Left colon (tissue), 2 donors: ENCODE data around the gene SIK2. TPM values are rescaled to one million over a fixed set of nuclear protein-coding genes. Genes with fewer than 3 reads are reported as not detected.
A peak's percentile ranks its signal among the peaks of the same experiment; 100 is the strongest.

Experiments used
- ATAC-seq: fragments of 200-7000 bp; cut with Tn5 transposase; one replicate; pipeline ENCODE4 v1.9.1; 2020; ENCODE audit warnings: mild to moderate bottlenecking, moderate library complexity
- DNase-seq, 2 donors: peaks; one replicate each; pipeline ENCODE4 v3.0.0-alpha.2; 2020
- intact Hi-C, 2 donors: fragments of 100-400 bp; cut with DNase I in 1 of 2; cut with micrococcal nuclease in 1 of 2; formaldehyde crosslinking; loops; one replicate each; pipeline versions ENCODE4 v1.11.2 to v1.14.0; 2022; cut with DNase I, micrococcal nuclease
- total RNA-seq, 2 donors: library from RNA; stranded (reverse); fragmentation: NEBNext Ultra II Directional; extraction: Animal tissue kit (Norgen Biotek cat#: 25700); gene quantifications; one replicate each; pipeline ENCODE4 v1.2.1, GENCODE V29; 2021
- donor health status: DM: no; HTN: no; CAD: no.
- donor health status: DM: yes; HTN: yes; CAD: no.

Gene SIK2
- total RNA-seq, 2 donors from 2014 or later = 22.9 to 23.8 TPM

GRCh38 chr11:111675891-111676290, 73.6 kb downstream of the SIK2 start:
- intact Hi-C loops = no loop called here
- DNase-seq (no peak), ATAC-seq (no peak)

GRCh38 chr11:111676878-111677585, 74.8 kb downstream of the SIK2 start:
- ATAC-seq (no peak), DNase-seq (no peak)
- intact Hi-C loops = no loop called here

- ATAC-seq (no peak), DNase-seq (no peak)
- intact Hi-C loops = no loop called here
Measured at GRCh38 chr11:111680486-111681175, 78.4 kb downstream of the SIK2 start.

- ATAC-seq (no peak), DNase-seq (no peak)
- intact Hi-C loops = no loop called here
Measured at GRCh38 chr11:111683806-111684205, 81.6 kb downstream of the SIK2 start.

- ATAC-seq (no peak), DNase-seq (no peak)
- intact Hi-C loops = no loop called here
Measured at GRCh38 chr11:111684251-111684650, 82.0 kb downstream of the SIK2 start.

DNA sequence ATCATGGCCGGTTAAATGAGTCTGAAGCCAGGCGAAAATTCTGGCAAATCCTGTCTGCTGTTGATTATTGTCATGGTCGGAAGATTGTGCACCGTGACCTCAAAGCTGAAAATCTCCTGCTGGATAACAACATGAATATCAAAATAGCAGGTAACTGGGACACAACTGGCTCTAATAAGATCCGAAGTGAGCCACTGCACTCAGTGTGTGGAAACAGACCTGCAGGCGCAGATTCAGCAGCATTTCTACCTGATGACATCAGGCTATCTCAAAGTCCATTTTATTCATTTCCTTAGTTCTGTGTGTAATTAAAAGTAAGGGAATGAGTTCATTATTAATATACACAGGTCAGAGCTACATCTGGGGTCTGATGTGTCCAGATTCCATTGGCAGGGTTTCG, 85.8 kb downstream of the SIK2 start:
- no peak for DNase-seq
- ATAC-seq = no peak
- intact Hi-C loops = no loop called here

DNA sequence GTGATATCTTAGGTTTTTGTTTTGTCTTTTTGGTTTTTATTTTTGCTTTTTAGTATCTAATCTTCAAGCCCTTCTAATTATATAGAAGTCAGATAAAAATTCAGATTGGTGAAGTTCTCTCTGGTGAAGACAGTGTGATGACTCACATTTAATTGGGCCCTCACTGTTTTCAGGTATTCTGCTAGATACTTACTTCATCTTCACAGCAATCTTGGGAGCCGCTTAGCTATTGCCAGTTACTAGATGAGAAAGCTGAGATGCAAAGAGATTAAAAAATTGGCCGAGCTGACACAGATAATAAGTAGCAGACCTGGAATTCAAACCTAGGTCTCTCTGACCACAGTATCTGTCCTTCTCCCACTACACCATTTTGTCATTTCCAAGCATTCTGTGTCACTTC, 88.9 kb downstream of the SIK2 start:
- intact Hi-C loops = no loop called here
- DNase-seq = no peak
- no peak for ATAC-seq

- intact Hi-C loops = no loop called here
- DNase-seq = no peak
- no peak for ATAC-seq
Measured at GRCh38 chr11:111691741-111692140, 89.5 kb downstream of the SIK2 start.

- ATAC-seq (no peak), DNase-seq (no peak)
- intact Hi-C loops = no loop called here
Measured at GRCh38 chr11:111693224-111693937, 91.1 kb downstream of the SIK2 start.

- DNase-seq (no peak), ATAC-seq (no peak)
- intact Hi-C loops = no loop called here
Measured at GRCh38 chr11:111694851-111695250, 92.6 kb downstream of the SIK2 start.

- ATAC-seq = no peak
- intact Hi-C loops = no loop called here
- no peak for DNase-seq
Measured at GRCh38 chr11:111696556-111696955, 94.3 kb downstream of the SIK2 start.

GRCh38 chr11:111697933-111698371, 95.7 kb downstream of the SIK2 start:
- DNase-seq = no peak
- ATAC-seq = no peak
- intact Hi-C loops = no loop called here

DNA sequence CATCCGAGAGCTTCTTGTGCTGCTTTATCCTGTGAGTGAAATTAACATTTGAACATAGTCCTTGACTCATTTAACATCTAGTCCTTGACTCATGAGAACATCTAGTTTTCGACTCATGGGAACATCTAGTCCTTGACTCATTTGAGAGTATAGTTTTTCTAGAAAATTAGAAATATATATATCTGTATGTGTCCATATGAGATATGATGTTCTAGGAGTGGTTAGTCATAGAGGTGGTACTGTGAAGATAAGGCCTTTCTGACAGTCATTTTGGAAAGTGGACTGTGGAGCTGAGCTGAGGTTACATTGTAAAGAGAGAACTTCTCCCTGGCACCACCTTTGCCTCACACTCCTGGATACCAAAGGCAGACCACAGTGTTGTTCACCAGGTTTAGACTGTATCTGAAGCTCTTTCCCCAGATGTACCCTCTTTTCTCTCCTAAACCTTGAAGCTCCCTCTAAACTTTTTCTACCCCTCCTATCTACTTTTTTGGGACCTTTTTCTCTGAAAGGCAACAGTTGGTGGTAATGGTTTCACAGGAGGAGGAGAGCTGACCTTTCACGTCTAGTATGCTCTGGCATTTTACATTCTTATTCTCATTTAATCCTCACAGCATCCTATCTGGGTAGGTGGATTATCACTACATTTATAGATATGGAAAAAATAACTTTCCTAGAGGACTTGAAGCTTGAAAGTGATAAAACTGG, 96.8 kb downstream of the SIK2 start:
- no peak for ATAC-seq
- no peak for DNase-seq
- intact Hi-C loops = no loop called here

DNA sequence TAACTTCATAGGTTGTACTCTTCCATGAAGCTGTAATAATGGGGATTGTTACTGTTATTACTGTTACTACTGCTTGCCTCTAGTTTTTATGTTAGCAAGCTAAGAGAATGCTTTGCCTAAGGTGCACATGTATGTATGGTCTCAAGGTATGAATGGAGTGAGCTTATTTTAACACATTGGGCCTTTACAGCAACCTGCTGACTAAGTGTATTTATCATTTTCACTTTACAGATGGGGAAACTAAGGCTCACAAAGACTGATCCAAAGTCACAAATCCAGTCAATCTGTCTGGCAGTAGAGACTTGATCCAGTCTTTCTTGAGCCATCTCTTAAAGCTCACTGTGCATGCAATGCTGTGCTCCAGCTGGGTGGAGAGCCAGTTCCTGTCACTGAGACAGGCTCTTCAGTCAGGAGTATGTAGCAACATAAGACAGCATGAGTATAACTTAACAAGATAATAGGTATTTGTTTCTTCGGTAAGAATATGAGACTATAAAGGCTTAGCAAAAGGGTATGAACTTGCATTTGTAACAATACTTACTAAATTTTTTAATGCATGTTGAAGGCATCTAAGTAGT, 97.4 kb downstream of the SIK2 start:
- ATAC-seq (no peak), DNase-seq (no peak)
- intact Hi-C loops = no loop called here

GRCh38 chr11:111700162-111700561, 97.9 kb downstream of the SIK2 start:
- no peak for DNase-seq
- intact Hi-C loops = no loop called here
- ATAC-seq = no peak

DNA sequence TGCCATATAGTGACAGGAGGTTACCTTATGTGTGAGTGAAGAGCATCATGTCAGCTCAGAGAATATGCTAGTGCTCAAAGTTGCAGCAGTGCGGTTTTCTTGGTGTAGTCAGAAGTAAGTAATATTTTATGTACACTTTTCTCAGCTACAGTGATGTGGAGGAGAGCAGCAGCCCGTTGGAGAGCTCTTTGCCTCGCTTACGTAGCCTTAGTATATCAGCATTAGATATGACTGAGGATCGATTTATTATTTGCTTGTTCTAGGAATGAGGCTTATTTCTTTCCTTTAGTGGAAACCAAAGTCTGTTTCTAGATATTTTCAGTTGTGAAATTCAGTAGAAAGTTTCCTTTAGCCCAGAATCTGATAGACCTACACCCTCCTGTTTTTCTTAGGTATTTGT, 100.4 kb downstream of the SIK2 start:
- DNase-seq (no peak), ATAC-seq (no peak)
- intact Hi-C loops = no loop called here

- no peak for DNase-seq
- intact Hi-C loops = no loop called here
- ATAC-seq = peak; percentile 49
Measured at GRCh38 chr11:111703576-111703975, 101.3 kb downstream of the SIK2 start.

- DNase-seq (peak in 1 of 2 donors; percentile 20), ATAC-seq (peak; percentile 79)
- intact Hi-C loops = no loop called here
Measured at GRCh38 chr11:111707039-111707690, 104.9 kb downstream of the SIK2 start.

DNA sequence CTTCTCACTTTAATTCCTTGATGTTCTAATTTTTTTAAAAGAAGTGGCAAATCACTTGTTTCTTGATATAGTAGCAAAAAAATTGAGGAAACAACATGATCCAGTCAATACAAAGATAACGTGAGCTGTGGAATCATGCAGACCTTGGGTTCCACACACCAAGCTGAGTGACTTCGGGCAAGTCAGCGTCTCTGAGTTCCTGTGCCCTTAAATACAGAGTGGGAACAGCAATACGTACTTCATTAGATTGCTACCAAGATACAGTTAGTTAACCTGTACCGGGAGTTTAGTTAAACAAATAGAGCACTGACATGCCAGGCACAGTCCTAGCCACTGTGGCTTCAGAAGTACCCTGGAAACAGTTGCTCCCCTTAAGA, 105.4 kb downstream of the SIK2 start:
- ATAC-seq = no peak
- DNase-seq = no peak
- intact Hi-C loops = no loop called here
